Vagina (tissue), 2 donors: ENCODE data around the gene WWOX.

Experiments
- CTCF ChIP-seq, 3 experiments: fragments of 450-650 bp in 2 of 3; fragments of 200-600 bp in 1 of 3; sonication (generic) in 1 of 3; IDR thresholded peaks; one replicate each; pipeline ENCODE4 v1.5.1; 2017 to 2019; ENCODE audit warnings: antibody characterized with exemption in 3 of 3, mild to moderate bottlenecking in 2 of 3, moderate library complexity in 2 of 3
- POLR2A ChIP-seq, 2 donors: fragments of 450-650 bp; IDR thresholded peaks; one replicate each; pipeline ENCODE4 v1.6.1; 2017; ENCODE audit warnings: antibody characterized with exemption in 2 of 2, mild to moderate bottlenecking in 2 of 2, moderate library complexity in 2 of 2

- TF ChIP-seq CTCF (IDR thresholded peaks at IDR 0.05), result no peak
- TF ChIP-seq POLR2A (IDR thresholded peaks at IDR 0.05), result no peak
Observed at GRCh38 chr16:79012671-79013434, 913.4 kb downstream of the WWOX start.
